NT2/D1 (cell line): ENCODE results near the gene GFOD2.

Source experiments
- SUZ12 ChIP-seq: IDR thresholded peaks from 2 replicates; pipeline ENCODE4 v1.6.1; 2011; ENCODE audit not compliant: insufficient read length, insufficient read depth; ENCODE audit errors: extremely low read depth
- YY1 ChIP-seq: IDR thresholded peaks from 2 replicates; pipeline ENCODE4 v1.6.1; 2011; ENCODE audit not compliant: insufficient read length, insufficient read depth
- ZNF274 ChIP-seq: IDR thresholded peaks from 2 replicates; pipeline ENCODE4 v1.6.1; 2011; ENCODE audit warnings: mild to moderate bottlenecking, low read depth, low read length

DNA sequence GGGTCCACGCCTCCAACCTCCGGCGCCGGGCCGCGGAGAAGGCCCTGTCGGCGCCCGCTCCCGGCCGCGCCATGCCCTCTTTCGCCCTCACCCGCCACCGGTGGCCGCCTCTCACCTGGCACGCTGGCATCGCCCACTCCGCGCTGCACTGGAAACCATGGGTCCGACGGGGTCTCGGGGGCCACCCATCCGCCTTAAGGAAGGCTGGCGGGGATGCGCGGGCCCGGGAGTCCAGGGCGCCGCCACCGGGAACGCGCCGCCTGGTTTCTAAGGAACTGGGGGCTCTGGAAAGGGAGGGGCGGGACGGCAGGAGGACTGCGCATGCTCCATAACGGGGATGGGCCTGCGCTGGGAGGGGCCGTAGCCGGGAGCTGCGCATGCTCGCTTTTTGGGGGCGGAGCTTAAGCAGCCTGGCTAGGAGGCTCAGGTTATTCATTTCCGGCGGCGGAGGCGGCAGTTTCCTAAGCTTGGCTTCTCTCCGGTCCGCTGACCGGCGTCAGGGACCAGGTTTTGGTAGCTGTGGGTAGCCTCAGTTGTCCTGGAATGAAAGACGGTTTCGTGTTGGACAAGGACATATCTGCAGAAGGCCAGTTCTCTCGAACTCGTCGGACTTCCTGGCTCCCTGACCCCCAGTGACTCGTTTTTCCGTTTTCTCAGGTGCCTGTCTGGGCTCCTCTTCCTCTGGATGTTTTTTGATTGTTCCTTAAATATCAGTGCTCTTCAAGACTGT is at the start of gene GFOD2:
- no peak for TF ChIP-seq ZNF274
- TF ChIP-seq YY1: no peak
- TF ChIP-seq SUZ12: no peak
